Fibroblast of peridontal ligament (primary cell): ENCODE measurements around the gene UBE2O.
A peak's percentile ranks its signal among the peaks of the same experiment; 100 is the strongest.

Experiments used
- DNase-seq: peaks from one replicate; pipeline ENCODE4 v3.0.0-alpha.2; 2010; ENCODE audit errors: extremely low read depth

Gene UBE2O

GRCh38 chr17:76467366-76467765 lies 14.4 kb upstream of the UBE2O start, which contains the start of gene AANAT:
AANAT (plus strand) TSS chr17:76467603; CDS start chr17:76468747, 1,144 bp downstream.
- no peak for DNase-seq

- no peak for DNase-seq
Observed at GRCh38 chr17:76466775-76467130, 13.8 kb upstream of the UBE2O start.

- DNase-seq = no peak
Observed at GRCh38 chr17:76462556-76463290, 9.8 kb upstream of the UBE2O start.

- no peak for DNase-seq
Observed at GRCh38 chr17:76461765-76462555, 9.0 kb upstream of the UBE2O start.

- no peak for DNase-seq
Observed at GRCh38 chr17:76459674-76460073, 6.7 kb upstream of the UBE2O start.

- peak; percentile 59 for DNase-seq
Observed at GRCh38 chr17:76458580-76459490, 5.9 kb upstream of the UBE2O start.

- no peak for DNase-seq
Observed at GRCh38 chr17:76453431-76453743, 435 bp upstream of the UBE2O start.

GRCh38 chr17:76452127-76452659 lies 759 bp downstream of the UBE2O start:
- no peak for DNase-seq

GRCh38 chr17:76451506-76451905 lies 1.4 kb downstream of the UBE2O start:
- DNase-seq = peak; percentile 19

GRCh38 chr17:76449126-76449525 lies 3.8 kb downstream of the UBE2O start:
- peak; percentile 54 for DNase-seq

- DNase-seq = peak; percentile 23
Observed at GRCh38 chr17:76447931-76448652, 4.9 kb downstream of the UBE2O start.

GRCh38 chr17:76446449-76447231 lies 6.3 kb downstream of the UBE2O start:
- DNase-seq = peak; percentile 69

GRCh38 chr17:76445697-76446448 lies 7.1 kb downstream of the UBE2O start:
- DNase-seq = no peak

- DNase-seq = peak; percentile 21
Observed at GRCh38 chr17:76444518-76445311, 8.2 kb downstream of the UBE2O start.

GRCh38 chr17:76442341-76443338 lies 10.3 kb downstream of the UBE2O start:
- DNase-seq = no peak

GRCh38 chr17:76441686-76442340 lies 11.1 kb downstream of the UBE2O start:
- no peak for DNase-seq

- no peak for DNase-seq
Observed at GRCh38 chr17:76440751-76441362, 12.1 kb downstream of the UBE2O start.
